ENCODE results near the gene BTRC.

BTRC gene

GRCh38 chr10:101569323-101569621 lies 215.3 kb downstream of the BTRC start:
- no peak for DNase-seq
- H3K27me3 Mint-ChIP-seq: peaks cover 59% of the 10 kb centered on the region
- peaks cover 22% of the 10 kb centered on the region for H3K4me1 Mint-ChIP-seq (ENCODE audit: low read depth)
- no peaks in the 10 kb centered on the region for H3K36me3 Mint-ChIP-seq (ENCODE audit: low read depth)
- H3K9me3 Mint-ChIP-seq: no peaks in the 10 kb centered on the region
- H3K27ac Mint-ChIP-seq: no peak overlapping the region
- H3K4me3 Mint-ChIP-seq: peak overlapping the region; percentile 74

- Mint-ChIP-seq H3K27me3 (peaks cover 56% of the 10 kb centered on the region), H3K9me3 (no peaks in the 10 kb centered on the region), H3K4me3 (peak overlapping the region; percentile 74), H3K36me3 (ENCODE audit: low read depth) (no peaks in the 10 kb centered on the region), H3K4me1 (ENCODE audit: low read depth) (peaks cover 22% of the 10 kb centered on the region), H3K27ac (no peak overlapping the region)
- peak; percentile 92 for DNase-seq
Measured at GRCh38 chr10:101569622-101570427, 215.9 kb downstream of the BTRC start.

- no peaks in the 10 kb centered on the region for H3K36me3 Mint-ChIP-seq (ENCODE audit: low read depth)
- no peak for DNase-seq
- peaks cover 22% of the 10 kb centered on the region for H3K4me1 Mint-ChIP-seq (ENCODE audit: low read depth)
- no peak overlapping the region for H3K27ac Mint-ChIP-seq
- peak overlapping the region; percentile 74 for H3K4me3 Mint-ChIP-seq
- peaks cover 48% of the 10 kb centered on the region for H3K27me3 Mint-ChIP-seq
- no peaks in the 10 kb centered on the region for H3K9me3 Mint-ChIP-seq
Measured at GRCh38 chr10:101570428-101571270, 216.7 kb downstream of the BTRC start.

GRCh38 chr10:101571271-101571925 lies 217.4 kb downstream of the BTRC start:
- peak overlapping the region; percentile 39 for H3K4me3 Mint-ChIP-seq
- DNase-seq: no peak
- peaks cover 40% of the 10 kb centered on the region for H3K27me3 Mint-ChIP-seq
- no peaks in the 10 kb centered on the region for H3K36me3 Mint-ChIP-seq (ENCODE audit: low read depth)
- peaks cover 19% of the 10 kb centered on the region for H3K4me1 Mint-ChIP-seq (ENCODE audit: low read depth)
- H3K27ac Mint-ChIP-seq: no peak overlapping the region
- no peaks in the 10 kb centered on the region for H3K9me3 Mint-ChIP-seq

GRCh38 chr10:101572126-101572525 lies 218.2 kb downstream of the BTRC start:
- Mint-ChIP-seq H3K4me1 (ENCODE audit: low read depth) (peaks cover 15% of the 10 kb centered on the region), H3K36me3 (ENCODE audit: low read depth) (peaks cover under 1% of the 10 kb centered on the region), H3K27me3 (peaks cover 35% of the 10 kb centered on the region), H3K9me3 (no peaks in the 10 kb centered on the region), H3K4me3 (no peak overlapping the region), H3K27ac (no peak overlapping the region)
- DNase-seq: no peak

GRCh38 chr10:101572785-101573184 lies 218.8 kb downstream of the BTRC start:
- DNase-seq: no peak
- Mint-ChIP-seq H3K27me3 (peaks cover 29% of the 10 kb centered on the region), H3K4me3 (no peak overlapping the region), H3K9me3 (no peaks in the 10 kb centered on the region), H3K36me3 (ENCODE audit: low read depth) (peaks cover 6% of the 10 kb centered on the region), H3K27ac (no peak overlapping the region), H3K4me1 (ENCODE audit: low read depth) (peaks cover 12% of the 10 kb centered on the region)

GRCh38 chr10:101573885-101574753 lies 220.2 kb downstream of the BTRC start:
- H3K4me1 Mint-ChIP-seq (ENCODE audit: low read depth): peaks cover 12% of the 10 kb centered on the region
- no peak for DNase-seq
- H3K27me3 Mint-ChIP-seq: peaks cover 15% of the 10 kb centered on the region
- no peaks in the 10 kb centered on the region for H3K9me3 Mint-ChIP-seq
- H3K27ac Mint-ChIP-seq: no peak overlapping the region
- H3K36me3 Mint-ChIP-seq (ENCODE audit: low read depth): peaks cover 19% of the 10 kb centered on the region
- no peak overlapping the region for H3K4me3 Mint-ChIP-seq

- Mint-ChIP-seq H3K9me3 (no peaks in the 10 kb centered on the region), H3K4me1 (ENCODE audit: low read depth) (peaks cover 7% of the 10 kb centered on the region), H3K27me3 (peaks cover 7% of the 10 kb centered on the region), H3K36me3 (ENCODE audit: low read depth) (peaks cover 27% of the 10 kb centered on the region), H3K4me3 (no peak overlapping the region), H3K27ac (no peak overlapping the region)
- DNase-seq: no peak
Measured at GRCh38 chr10:101575091-101575490, 221.1 kb downstream of the BTRC start.

GRCh38 chr10:101575580-101576210 lies 221.7 kb downstream of the BTRC start:
- Mint-ChIP-seq H3K4me3 (no peak overlapping the region), H3K27ac (peak overlapping the region; percentile 70), H3K9me3 (no peaks in the 10 kb centered on the region), H3K27me3 (peaks cover 5% of the 10 kb centered on the region), H3K4me1 (ENCODE audit: low read depth) (peaks cover 3% of the 10 kb centered on the region), H3K36me3 (ENCODE audit: low read depth) (peaks cover 33% of the 10 kb centered on the region)
- DNase-seq: peak; percentile 21

- Mint-ChIP-seq H3K4me1 (ENCODE audit: low read depth) (no peaks in the 10 kb centered on the region), H3K27me3 (no peaks in the 10 kb centered on the region), H3K27ac (peak overlapping the region; percentile 38), H3K9me3 (no peaks in the 10 kb centered on the region), H3K36me3 (ENCODE audit: low read depth) (peaks cover 38% of the 10 kb centered on the region), H3K4me3 (no peak overlapping the region)
- peak; percentile 25 for DNase-seq
Measured at GRCh38 chr10:101576211-101576863, 222.4 kb downstream of the BTRC start.

GRCh38 chr10:101577121-101577871 lies 223.3 kb downstream of the BTRC start:
- H3K9me3 Mint-ChIP-seq: no peaks in the 10 kb centered on the region

GRCh38 chr10:101578192-101578591 lies 224.2 kb downstream of the BTRC start:
- Mint-ChIP-seq H3K9me3 (no peaks in the 10 kb centered on the region), H3K27me3 (no peaks in the 10 kb centered on the region), H3K36me3 (ENCODE audit: low read depth) (peaks cover 49% of the 10 kb centered on the region), H3K27ac (peak overlapping the region; percentile 40), H3K4me3 (no peak overlapping the region), H3K4me1 (ENCODE audit: low read depth) (no peaks in the 10 kb centered on the region)
- DNase-seq: peak; percentile 23

More at GRCh38 chr10:101577121-101577871, 223.3 kb downstream of the BTRC start:
- peak overlapping the region; percentile 6 for H3K27ac Mint-ChIP-seq
- no peak overlapping the region for H3K4me3 Mint-ChIP-seq
- no peaks in the 10 kb centered on the region for H3K27me3 Mint-ChIP-seq
- DNase-seq: peak; percentile 26
- H3K36me3 Mint-ChIP-seq (ENCODE audit: low read depth): peaks cover 43% of the 10 kb centered on the region
- no peaks in the 10 kb centered on the region for H3K4me1 Mint-ChIP-seq (ENCODE audit: low read depth)
